B cell (primary cell): ENCODE results near the gene SLC9A3. TPM values are rescaled to one million over a fixed set of nuclear protein-coding genes. Genes with fewer than 3 reads are reported as not detected.

Experiments used
- ATAC-seq: fragments of 200-7000 bp; cut with Tn5 transposase; one replicate; pipeline ENCODE4 v1.10.0; 2021; ENCODE audit warnings: low read depth, mild to moderate bottlenecking, moderate number of reproducible peaks, moderate library complexity
- CTCF ChIA-PET: fragments of 350-600 bp; sonication (Branson Sonifier 250); formaldehyde crosslinking; loops from one replicate; lab custom pipeline; 2021; ENCODE audit warnings: antibody characterized with exemption, inconsistent platforms; lab: Charles Lee
- POLR2A ChIA-PET: fragments of 350-600 bp; sonication (Branson Sonifier 250); formaldehyde crosslinking; loops from one replicate; lab custom pipeline; 2021; ENCODE audit warnings: antibody characterized with exemption; lab: Charles Lee
- DNase-seq: peaks from one replicate; pipeline ENCODE4 v3.0.0; 2013
- H2AFZ ChIP-seq: 2 replicates; pipeline ENCODE4 v1.6.1; 2012; ENCODE audit warnings: mild to moderate bottlenecking, low read depth, low read length; ENCODE audit not compliant: insufficient read depth, poor library complexity, severe bottlenecking
- H3K27ac ChIP-seq, 2 donors: 1 replicate in 1 of 2; 2 replicates in 1 of 2; pipeline ENCODE4 v1.5.1; 2012 to 2013; ENCODE audit warnings: low read length in 2 of 2, mild to moderate bottlenecking in 2 of 2, moderate library complexity in 1 of 2
- H3K27me3 ChIP-seq, 4 experiments: fragments of 200-600 bp in 1 of 4; sonication (generic) in 1 of 4; replicated peaks in 1 of 4; 1 replicate in 2 of 4; 2 replicates in 2 of 4; pipeline versions ENCODE4 v1.6.1 to v1.7.0; 2013 to 2016; ENCODE audit warnings: low read length in 3 of 4, mild to moderate bottlenecking in 2 of 4, mixed read lengths in 1 of 4, moderate library complexity in 1 of 4; ENCODE audit not compliant: insufficient read depth in 4 of 4, control insufficient read depth in 3 of 4; ENCODE audit errors: control extremely low read depth in 1 of 4
- H3K36me3 ChIP-seq, 2 experiments: replicated peaks in 1 of 2; 1 replicate in 1 of 2; 2 replicates in 1 of 2; pipeline versions ENCODE4 v1.6.1 to v1.7.1; 2013; ENCODE audit warnings: low read length in 1 of 2; ENCODE audit not compliant: insufficient read depth in 2 of 2, control insufficient read depth in 1 of 2; ENCODE audit errors: control extremely low read depth in 1 of 2, extremely low read depth in 1 of 2
- H3K4me1 ChIP-seq, 2 donors: fragments of 200-600 bp in 1 of 2; sonication (generic) in 1 of 2; 1 replicate in 1 of 2; 2 replicates in 1 of 2; pipeline versions ENCODE4 v1.5.1 to v1.6.1; 2013 to 2017; ENCODE audit warnings: low read length in 2 of 2; ENCODE audit not compliant: control insufficient read depth in 2 of 2, insufficient read depth in 2 of 2
- H3K4me2 ChIP-seq: replicated peaks from 2 replicates; pipeline ENCODE3; 2012; ENCODE audit warnings: mild to moderate bottlenecking, low read depth, low read length; ENCODE audit not compliant: poor library complexity, severe bottlenecking
- H3K4me3 ChIP-seq, 5 experiments: fragments of 200-600 bp in 1 of 5; sonication (generic) in 1 of 5; 1 replicate in 3 of 5; 2 replicates in 2 of 5; pipeline versions ENCODE4 v1.5.1 to v1.7.0; 2011 to 2016; ENCODE audit warnings: low read length in 4 of 5, mild to moderate bottlenecking in 4 of 5, low read depth in 2 of 5, control low read depth in 1 of 5, moderate library complexity in 1 of 5; ENCODE audit not compliant: insufficient read depth in 1 of 5; ENCODE audit errors: control extremely low read depth in 1 of 5, extremely low read depth in 1 of 5
- H3K79me2 ChIP-seq: fragments of 200-600 bp; sonication (generic); one replicate; pipeline ENCODE4 v1.6.0; 2016; ENCODE audit warnings: low read length; ENCODE audit not compliant: control insufficient read depth, insufficient read depth
- H3K9ac ChIP-seq: fragments of 200-600 bp; sonication (generic); 2 replicates; pipeline ENCODE4 v1.6.1; 2017; ENCODE audit warnings: mild to moderate bottlenecking, low read length, moderate library complexity
- H3K9me3 ChIP-seq, 3 donors: one replicate each; pipeline versions ENCODE4 v1.6.1 to v1.7.1; 2013; ENCODE audit warnings: low read length in 2 of 3; ENCODE audit not compliant: control insufficient read depth in 2 of 3, insufficient read depth in 1 of 3; ENCODE audit errors: control extremely low read depth in 1 of 3
- H4K20me1 ChIP-seq: 2 replicates; pipeline ENCODE4 v1.6.0; 2012; ENCODE audit warnings: mild to moderate bottlenecking, low read length; ENCODE audit not compliant: insufficient read depth, control insufficient read depth, poor library complexity, severe bottlenecking
- H3K27ac Mint-ChIP-seq: one replicate; pipeline ENCODE4 v1.8.0; 2021; ENCODE audit warnings: mixed read lengths
- H3K27me3 Mint-ChIP-seq: one replicate; pipeline ENCODE4 v1.8.0; 2021; ENCODE audit warnings: mixed read lengths
- H3K4me1 Mint-ChIP-seq: one replicate; pipeline ENCODE4 v1.8.0; 2021; ENCODE audit warnings: mixed read lengths
- H3K4me3 Mint-ChIP-seq: one replicate; pipeline ENCODE4 v1.8.0; 2021; ENCODE audit warnings: mixed read lengths
- H3K9me3 Mint-ChIP-seq: one replicate; pipeline ENCODE4 v1.8.0; 2022; ENCODE audit warnings: mixed read lengths; ENCODE audit not compliant: insufficient read depth
- EZH2 ChIP-seq: IDR thresholded peaks from 2 replicates; pipeline ENCODE4 v1.6.1; 2012; ENCODE audit warnings: borderline replicate concordance, low read depth, mild to moderate bottlenecking, moderate library complexity, low read length; ENCODE audit not compliant: insufficient read depth, poor library complexity, severe bottlenecking
- WGBS: methylation state at CpG from one replicate; pipeline ENCODE4 v1.1.5; 2013; ENCODE audit warnings: missing lambda C conversion rate; ENCODE audit not compliant: insufficient coverage; 5-methylcytosine and 5-hydroxymethylcytosine counted together
- intact Hi-C: fragments of 100-400 bp; cut with micrococcal nuclease; formaldehyde crosslinking; loops from one replicate; pipeline ENCODE4 v1.10.0; 2022
- polyA plus RNA-seq: library from polyadenylated mRNA; depleted of rRNA; stranded (reverse); fragments of >200 nt; gene quantifications from 2 replicates; pipeline ENCODE4 v1.2.3, GENCODE V29; 2012
- total RNA-seq, 2 donors: library from RNA; stranded (reverse); fragments of 120-200 nt in 1 of 2; gene quantifications; 1 replicate in 1 of 2; 2 replicates in 1 of 2; pipeline versions ENCODE4 v1.2.3 to v1.2.4, GENCODE V29; 2013 to 2022
- TF ChIP-seq, protein P1 (sequence below): fragments of 200-600 bp; IDR thresholded peaks from one replicate; pipeline ENCODE4 v1.8.0; 2022; ENCODE audit warnings: antibody characterized with exemption, mild to moderate bottlenecking

The SLC9A3 gene
- total and polyA plus RNA-seq, 2 donors (not counting 1 experiment from before 2014, with no cell fraction given): 0.84 to 2.0 TPM

DNA sequence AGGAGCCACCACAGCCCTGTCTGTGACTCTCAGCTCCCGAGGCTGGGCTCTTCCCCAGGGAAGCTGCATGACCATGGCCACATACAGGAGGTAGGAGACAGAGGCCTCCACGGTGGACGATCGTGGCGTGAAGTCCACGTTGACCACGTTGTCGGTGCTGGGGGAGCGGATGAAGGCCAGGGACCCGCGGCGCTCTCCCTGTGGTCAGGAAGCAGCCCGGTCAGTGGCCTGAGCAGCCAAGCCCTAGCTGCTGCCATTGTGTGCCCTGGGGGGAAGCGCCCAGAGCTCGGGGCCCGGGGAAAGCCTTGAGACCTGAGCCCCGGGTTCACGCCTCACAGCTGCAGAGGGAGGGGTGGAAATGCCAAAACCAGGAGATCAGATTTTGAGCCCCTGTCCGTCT is 47.0 kb downstream of the SLC9A3 start:
- Mint-ChIP-seq H3K27ac (no peak overlapping the region), H3K4me1 (peaks cover 11% of the 10 kb centered on the region), H3K9me3 (no peaks in the 10 kb centered on the region), H3K4me3 (no peak overlapping the region), H3K27me3 (peaks cover 33% of the 10 kb centered on the region)
- Histone ChIP-seq H3K9ac (no peak overlapping the region), H3K79me2 (peaks cover 4% of the 10 kb centered on the region), H3K9me3 (peaks cover 0 to 6% (median 0%) of the 10 kb centered on the region in 3 donors), H3K4me3 (no peak overlapping the region), H3K36me3 (no peaks in the 10 kb centered on the region), H3K4me1 (peaks cover 12 to 17% of the 10 kb centered on the region in 2 donors), H2AFZ (no peak overlapping the region), H4K20me1 (peaks cover 10% of the 10 kb centered on the region), H3K27ac (no peak overlapping the region), H3K27me3 (peaks cover 0 to 71% (median 9%) of the 10 kb centered on the region in 4 experiments), H3K4me2 (no peak overlapping the region)
- ATAC-seq (no peak), DNase-seq (no peak)
- WGBS: 84% methylated on average over 19 of the region's 19 CpGs
- no peak for TF ChIP-seq EZH2
- TF ChIP-seq, protein P1, sequence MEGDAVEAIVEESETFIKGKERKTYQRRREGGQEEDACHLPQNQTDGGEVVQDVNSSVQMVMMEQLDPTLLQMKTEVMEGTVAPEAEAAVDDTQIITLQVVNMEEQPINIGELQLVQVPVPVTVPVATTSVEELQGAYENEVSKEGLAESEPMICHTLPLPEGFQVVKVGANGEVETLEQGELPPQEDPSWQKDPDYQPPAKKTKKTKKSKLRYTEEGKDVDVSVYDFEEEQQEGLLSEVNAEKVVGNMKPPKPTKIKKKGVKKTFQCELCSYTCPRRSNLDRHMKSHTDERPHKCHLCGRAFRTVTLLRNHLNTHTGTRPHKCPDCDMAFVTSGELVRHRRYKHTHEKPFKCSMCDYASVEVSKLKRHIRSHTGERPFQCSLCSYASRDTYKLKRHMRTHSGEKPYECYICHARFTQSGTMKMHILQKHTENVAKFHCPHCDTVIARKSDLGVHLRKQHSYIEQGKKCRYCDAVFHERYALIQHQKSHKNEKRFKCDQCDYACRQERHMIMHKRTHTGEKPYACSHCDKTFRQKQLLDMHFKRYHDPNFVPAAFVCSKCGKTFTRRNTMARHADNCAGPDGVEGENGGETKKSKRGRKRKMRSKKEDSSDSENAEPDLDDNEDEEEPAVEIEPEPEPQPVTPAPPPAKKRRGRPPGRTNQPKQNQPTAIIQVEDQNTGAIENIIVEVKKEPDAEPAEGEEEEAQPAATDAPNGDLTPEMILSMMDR: no peak
- intact Hi-C loops: no loop called here
- ChIA-PET CTCF (no interaction called here), POLR2A (no interaction called here)

DNA sequence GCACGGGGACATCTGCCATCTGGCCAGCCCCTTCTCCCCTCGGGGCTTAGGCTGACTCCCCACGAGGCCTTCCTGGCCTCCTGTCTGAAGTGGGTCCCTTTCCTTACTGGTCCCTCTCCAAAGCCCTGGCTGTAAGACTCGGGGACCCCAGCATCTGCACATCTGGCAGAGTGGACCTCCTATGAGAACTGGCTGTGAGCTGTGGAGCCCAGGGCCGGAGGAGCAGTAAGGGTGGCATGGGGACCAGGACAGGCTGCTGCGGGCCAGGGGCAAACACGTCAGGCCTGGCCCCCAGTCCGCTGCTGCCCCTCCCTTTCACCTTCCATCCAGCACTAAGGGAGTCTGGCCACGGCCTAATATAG is 47.5 kb downstream of the SLC9A3 start:
- ChIA-PET POLR2A (no interaction called here), CTCF (no interaction called here)
- Histone ChIP-seq H3K36me3 (no peaks in the 10 kb centered on the region), H3K4me1 (peaks cover 17 to 22% of the 10 kb centered on the region in 2 donors), H3K27ac (no peak overlapping the region), H3K9me3 (peaks cover 0 to 6% (median 0%) of the 10 kb centered on the region in 3 donors), H4K20me1 (peaks cover 14% of the 10 kb centered on the region), H3K79me2 (peaks cover 4% of the 10 kb centered on the region), H3K4me3 (no peak overlapping the region), H3K27me3 (peaks cover 0 to 67% (median 9%) of the 10 kb centered on the region in 4 experiments), H3K9ac (no peak overlapping the region), H2AFZ (no peak overlapping the region), H3K4me2 (no peak overlapping the region)
- ATAC-seq (no peak), DNase-seq (no peak)
- intact Hi-C loops: no loop called here
- Mint-ChIP-seq H3K27me3 (peaks cover 33% of the 10 kb centered on the region), H3K27ac (no peak overlapping the region), H3K4me3 (no peak overlapping the region), H3K9me3 (no peaks in the 10 kb centered on the region), H3K4me1 (peaks cover 13% of the 10 kb centered on the region)
- WGBS: 80% methylated on average over 3 of the region's 9 CpGs
- TF ChIP-seq EZH2: no peak
- TF ChIP-seq, protein P1: no peak
